IPS-18a (cell line): Measurements from ENCODE around the gene HYCC1.

Experiments used
- H3K27ac ChIP-seq: one replicate; pipeline ENCODE4 v1.5.1; 2013; ENCODE audit warnings: low read length
- H3K27me3 ChIP-seq: one replicate; pipeline ENCODE4 v1.6.1; 2013; ENCODE audit warnings: mild to moderate bottlenecking, low read length; ENCODE audit not compliant: control insufficient read depth, insufficient read depth
- H3K36me3 ChIP-seq: one replicate; pipeline ENCODE4 v1.6.1; 2013; ENCODE audit warnings: low read depth, low read length; ENCODE audit not compliant: control insufficient read depth
- H3K4me1 ChIP-seq: one replicate; pipeline ENCODE4 v1.6.1; 2013; ENCODE audit warnings: low read depth, low read length; ENCODE audit not compliant: control insufficient read depth
- H3K4me3 ChIP-seq: one replicate; pipeline ENCODE4 v1.5.1; 2013; ENCODE audit warnings: low read length
- H3K9ac ChIP-seq: one replicate; pipeline ENCODE4 v1.6.1; 2013; ENCODE audit warnings: mild to moderate bottlenecking, low read length, moderate library complexity
- H3K9me3 ChIP-seq: one replicate; pipeline ENCODE4 v1.6.1; 2013; ENCODE audit warnings: low read depth, low read length; ENCODE audit not compliant: control insufficient read depth

Gene HYCC1

DNA sequence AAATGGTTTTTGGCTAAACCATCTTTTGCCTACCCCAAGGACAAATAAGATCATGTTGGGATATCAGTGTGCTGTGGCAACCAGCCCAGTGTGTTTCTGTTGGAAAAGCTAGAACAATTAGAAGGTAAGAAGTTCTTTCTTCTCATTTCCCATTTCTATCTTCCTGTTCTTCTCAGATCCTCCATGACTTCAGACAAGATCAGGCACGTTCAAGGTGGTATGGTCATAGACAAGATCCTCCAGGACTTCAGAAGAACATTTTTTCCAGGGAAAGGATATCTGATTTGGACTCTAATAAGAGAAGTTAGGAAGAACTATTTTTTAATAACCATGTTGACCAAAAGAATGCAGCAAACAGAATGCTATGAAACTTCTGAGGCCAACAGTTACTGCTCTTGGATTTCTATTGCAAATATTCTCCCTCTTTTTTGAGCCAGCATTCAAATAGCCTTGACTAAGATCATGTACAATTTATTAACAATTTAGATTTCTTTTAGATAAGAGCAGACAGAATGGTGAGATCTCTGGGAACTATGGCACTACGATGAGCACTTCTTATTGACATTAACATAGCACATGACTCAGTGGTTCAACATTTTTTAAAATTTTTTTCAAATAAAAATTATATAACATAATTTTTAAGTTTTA lies 15.9 kb downstream of the HYCC1 start:
- H3K4me1 ChIP-seq: peaks cover 29% of the 10 kb centered on the region
- no peak overlapping the region for H3K9ac ChIP-seq
- no peaks in the 10 kb centered on the region for H3K27me3 ChIP-seq
- no peaks in the 10 kb centered on the region for H3K36me3 ChIP-seq
- H3K9me3 ChIP-seq: no peaks in the 10 kb centered on the region
- no peak overlapping the region for H3K4me3 ChIP-seq
- no peak overlapping the region for H3K27ac ChIP-seq

DNA sequence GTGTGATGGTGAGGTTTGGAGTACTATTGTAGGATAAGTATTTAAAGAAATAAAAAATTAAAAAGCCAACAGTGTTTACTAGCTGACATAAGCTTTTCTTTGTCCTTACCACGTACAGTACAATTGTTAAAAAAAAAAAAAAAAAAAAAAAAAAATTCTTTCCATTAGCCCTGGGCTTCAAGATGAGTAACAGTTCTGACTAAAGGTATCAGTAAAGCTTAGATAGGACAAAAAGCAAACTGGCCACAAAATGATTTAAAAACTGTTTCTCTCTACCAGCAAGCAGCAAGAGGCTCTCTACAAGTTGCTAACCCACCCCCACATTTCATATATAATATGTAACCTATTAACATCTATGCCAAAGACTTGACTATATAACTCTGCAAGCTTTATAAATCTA lies 17.5 kb downstream of the HYCC1 start:
- Histone ChIP-seq H3K36me3 (no peaks in the 10 kb centered on the region), H3K27me3 (no peaks in the 10 kb centered on the region), H3K9me3 (no peaks in the 10 kb centered on the region), H3K27ac (no peak overlapping the region), H3K4me3 (no peak overlapping the region), H3K9ac (no peak overlapping the region), H3K4me1 (peaks cover 28% of the 10 kb centered on the region)

DNA sequence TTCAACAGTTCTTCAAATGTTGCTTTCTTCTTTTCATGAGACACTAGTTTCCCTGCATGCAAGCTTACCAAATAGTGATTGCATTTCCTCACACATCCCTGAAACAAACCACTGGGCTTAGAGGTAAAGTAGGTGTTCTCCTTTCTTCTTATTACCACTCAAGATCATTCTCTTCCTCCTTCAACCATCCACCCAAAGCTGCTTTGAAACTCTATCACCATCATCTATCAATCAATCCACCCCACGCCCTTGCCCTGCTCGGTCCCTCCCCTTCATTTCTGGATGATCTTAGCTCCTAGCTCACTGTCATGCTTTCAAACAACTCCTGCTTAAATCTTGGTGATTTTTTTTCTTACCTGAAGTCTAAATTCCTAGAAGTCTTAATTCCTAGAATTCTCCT lies 18.9 kb downstream of the HYCC1 start:
- H3K36me3 ChIP-seq: no peaks in the 10 kb centered on the region
- no peaks in the 10 kb centered on the region for H3K27me3 ChIP-seq
- H3K4me3 ChIP-seq: no peak overlapping the region
- no peak overlapping the region for H3K27ac ChIP-seq
- no peak overlapping the region for H3K9ac ChIP-seq
- H3K4me1 ChIP-seq: peaks cover 28% of the 10 kb centered on the region
- H3K9me3 ChIP-seq: no peaks in the 10 kb centered on the region

DNA sequence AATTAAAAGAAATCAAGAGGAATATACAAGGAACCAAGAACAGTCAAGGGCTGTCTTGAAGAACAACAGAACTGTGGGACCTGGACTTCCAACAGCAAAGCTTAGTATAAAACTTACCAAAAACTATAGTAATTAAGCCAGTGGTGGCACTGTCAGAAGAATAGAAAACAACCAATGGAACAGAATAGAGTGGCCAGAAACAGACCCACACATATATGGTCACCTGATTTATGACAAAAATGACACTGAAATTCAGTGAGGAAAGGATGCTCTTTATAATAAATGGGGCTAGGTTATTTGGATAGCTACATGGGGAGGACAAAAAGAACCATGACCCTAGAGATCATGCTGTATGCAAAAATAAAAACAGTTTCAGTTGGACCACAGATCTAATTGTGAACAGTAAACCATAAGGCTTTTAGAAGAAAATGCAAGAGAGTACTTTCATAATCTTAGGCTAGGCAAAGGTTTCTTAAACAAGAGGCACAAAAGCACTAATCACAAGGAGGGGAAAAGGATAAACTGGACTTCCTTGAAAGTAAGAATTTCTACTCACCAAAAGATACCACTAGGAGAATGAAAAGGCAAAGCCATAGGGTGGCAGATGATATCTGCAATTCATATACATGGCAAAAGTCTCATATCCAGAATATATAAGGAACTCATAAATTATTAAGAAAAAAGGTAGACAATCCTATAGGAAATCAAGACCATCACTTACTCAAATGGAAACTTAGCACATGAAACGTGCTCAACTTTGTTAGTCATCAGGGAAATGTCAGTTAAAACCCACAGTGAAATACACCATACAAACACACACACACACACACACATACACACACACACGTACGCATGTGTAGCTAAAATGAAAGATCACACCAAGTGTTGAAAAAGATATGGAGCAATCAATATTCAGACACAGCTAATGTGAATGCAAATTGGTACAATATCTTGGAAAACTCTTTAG lies 20.8 kb downstream of the HYCC1 start:
- Histone ChIP-seq H3K4me1 (peaks cover 30% of the 10 kb centered on the region), H3K27me3 (no peaks in the 10 kb centered on the region), H3K9me3 (no peaks in the 10 kb centered on the region), H3K9ac (no peak overlapping the region), H3K4me3 (no peak overlapping the region), H3K36me3 (no peaks in the 10 kb centered on the region), H3K27ac (no peak overlapping the region)

DNA sequence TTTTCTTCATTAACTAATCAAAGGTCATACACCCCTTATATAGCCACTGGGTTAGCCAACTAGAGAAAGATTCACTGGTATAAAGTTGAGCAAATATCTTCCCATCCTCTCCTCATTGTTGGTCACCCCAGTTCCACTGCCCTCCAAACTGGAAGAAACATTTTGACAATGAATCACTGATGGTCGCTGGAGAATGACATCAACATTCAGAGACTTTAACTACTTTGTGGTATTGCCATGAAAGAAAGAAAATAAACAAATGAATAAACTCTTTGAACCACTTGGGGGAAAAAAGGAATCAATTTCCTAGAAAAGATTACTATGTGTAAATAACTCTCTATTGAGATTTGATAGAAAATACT lies 23.4 kb downstream of the HYCC1 start:
- Histone ChIP-seq H3K36me3 (no peaks in the 10 kb centered on the region), H3K9ac (no peak overlapping the region), H3K9me3 (no peaks in the 10 kb centered on the region), H3K4me1 (peaks cover 32% of the 10 kb centered on the region), H3K27ac (no peak overlapping the region), H3K27me3 (no peaks in the 10 kb centered on the region), H3K4me3 (no peak overlapping the region)

DNA sequence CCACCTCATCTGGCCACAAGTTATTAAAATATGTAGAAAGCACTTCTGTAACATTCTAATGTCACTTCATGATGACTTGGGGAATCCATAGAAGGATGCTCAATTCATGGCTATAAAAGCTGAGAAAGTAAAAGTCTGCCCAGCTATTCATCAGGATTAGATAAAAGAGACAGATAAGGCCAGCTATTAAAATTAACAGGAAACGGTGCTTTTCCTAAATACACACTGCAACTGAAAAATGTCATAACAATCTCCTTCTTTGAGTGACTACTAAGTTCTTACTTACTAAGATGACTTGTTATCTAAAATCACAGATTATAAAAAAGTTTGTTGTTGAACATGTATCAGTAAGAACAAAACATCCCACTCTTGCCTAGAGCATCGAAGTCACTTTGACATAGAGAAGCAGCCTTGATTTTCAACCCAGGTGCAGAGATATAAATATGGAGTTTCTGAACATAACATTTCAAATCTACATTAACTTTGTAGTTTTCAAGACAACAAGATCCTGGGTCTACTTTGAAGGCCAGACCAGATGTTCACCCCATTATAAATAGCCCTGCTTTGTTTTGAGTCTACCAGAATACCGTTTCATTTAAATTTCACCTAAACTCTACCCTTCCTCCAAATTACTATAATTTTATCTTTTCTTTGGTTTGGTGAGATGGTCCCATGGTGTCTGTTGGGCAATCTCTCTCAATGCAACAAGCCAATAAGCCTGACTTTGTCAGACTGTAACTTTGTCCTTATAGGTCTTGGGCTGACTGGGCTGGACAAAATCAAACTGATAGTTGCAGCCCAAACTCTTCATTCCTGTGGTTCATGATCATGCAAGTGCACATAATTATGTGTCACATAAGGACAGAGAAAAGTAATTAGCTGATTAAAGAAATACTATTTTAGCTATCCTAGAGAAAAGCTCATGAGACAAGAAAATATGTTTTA lies 24.0 kb downstream of the HYCC1 start:
- no peak overlapping the region for H3K4me3 ChIP-seq
- H3K9ac ChIP-seq: no peak overlapping the region
- H3K27me3 ChIP-seq: no peaks in the 10 kb centered on the region
- H3K9me3 ChIP-seq: no peaks in the 10 kb centered on the region
- no peaks in the 10 kb centered on the region for H3K36me3 ChIP-seq
- H3K4me1 ChIP-seq: peaks cover 32% of the 10 kb centered on the region
- H3K27ac ChIP-seq: no peak overlapping the region

DNA sequence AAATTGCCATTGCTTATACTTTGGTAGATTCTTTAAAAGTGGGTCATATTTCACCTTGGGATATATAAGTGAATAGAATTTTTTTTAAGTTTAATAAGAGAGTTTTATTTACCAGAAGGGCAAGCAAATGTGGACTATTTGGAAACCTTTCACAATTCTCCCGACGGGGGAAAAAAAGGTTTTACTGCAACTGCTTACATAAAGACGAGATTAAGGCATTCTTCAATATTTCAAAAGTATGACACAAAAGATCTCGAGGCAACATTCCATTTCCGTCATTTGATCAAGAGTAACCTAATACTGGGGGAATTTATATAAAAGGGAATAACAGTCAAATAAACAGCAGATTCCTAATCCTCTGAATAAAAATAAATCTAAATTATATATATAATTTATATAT lies 28.5 kb downstream of the HYCC1 start:
- no peaks in the 10 kb centered on the region for H3K36me3 ChIP-seq
- no peak overlapping the region for H3K9ac ChIP-seq
- no peaks in the 10 kb centered on the region for H3K9me3 ChIP-seq

DNA sequence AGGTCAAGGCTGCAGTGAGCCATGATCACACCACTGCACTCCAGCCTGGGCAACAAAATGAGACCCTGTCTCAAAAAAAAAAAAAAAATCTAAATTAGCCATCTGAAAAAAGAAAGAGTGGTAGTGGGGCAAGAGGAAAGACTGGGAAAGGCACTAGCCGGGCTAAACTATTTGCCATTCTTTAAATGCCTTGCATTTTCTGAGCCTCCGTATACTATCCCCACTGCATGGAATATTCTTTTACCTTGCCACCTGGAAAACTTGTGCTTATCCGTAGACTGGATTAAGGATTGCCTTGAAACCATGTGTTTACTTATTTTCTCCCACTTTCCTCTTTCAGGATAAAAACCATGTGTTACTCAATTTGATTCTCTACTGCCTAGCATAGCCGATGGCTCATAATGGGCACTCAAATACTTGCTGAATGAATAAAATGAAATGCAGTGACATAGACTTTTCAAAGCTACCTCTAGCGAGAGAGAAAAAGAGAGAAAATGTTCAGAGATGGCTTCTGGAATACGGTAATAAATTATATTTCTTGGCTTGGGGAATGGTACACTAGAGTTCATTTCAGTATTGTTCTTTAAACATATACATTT lies 30.6 kb downstream of the HYCC1 start:
- Histone ChIP-seq H3K9me3 (no peaks in the 10 kb centered on the region), H3K36me3 (no peaks in the 10 kb centered on the region), H3K4me1 (peaks cover 8% of the 10 kb centered on the region), H3K27ac (no peak overlapping the region), H3K27me3 (no peaks in the 10 kb centered on the region), H3K9ac (no peak overlapping the region), H3K4me3 (no peak overlapping the region)

More for the DNA sequence above, 28.5 kb downstream of the HYCC1 start:
- Histone ChIP-seq H3K4me1 (peaks cover 25% of the 10 kb centered on the region), H3K27ac (no peak overlapping the region), H3K27me3 (no peaks in the 10 kb centered on the region), H3K4me3 (no peak overlapping the region)

DNA sequence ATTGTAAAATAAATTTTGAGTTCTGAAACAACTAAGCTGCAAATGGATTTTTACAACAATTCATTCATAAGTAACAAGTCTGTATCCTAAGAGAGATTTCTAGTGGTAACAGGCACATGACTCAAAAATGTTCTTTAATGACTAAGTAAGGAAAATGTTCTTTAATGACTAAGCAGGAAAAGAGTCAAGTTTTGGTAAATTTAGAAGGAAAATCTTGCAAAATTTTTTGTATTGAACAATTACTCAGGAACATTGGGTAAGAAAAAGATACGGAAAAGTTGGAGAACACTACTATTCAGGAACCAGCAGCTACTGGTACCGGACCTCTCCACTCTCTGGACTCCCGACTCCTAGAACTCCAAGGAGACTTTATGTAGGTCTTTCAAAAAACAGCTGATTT lies 33.5 kb downstream of the HYCC1 start:
- H3K4me1 ChIP-seq: no peaks in the 10 kb centered on the region
- no peaks in the 10 kb centered on the region for H3K27me3 ChIP-seq
- H3K9me3 ChIP-seq: no peaks in the 10 kb centered on the region
- H3K4me3 ChIP-seq: no peak overlapping the region
- peaks cover 3% of the 10 kb centered on the region for H3K36me3 ChIP-seq
- H3K27ac ChIP-seq: no peak overlapping the region
- no peak overlapping the region for H3K9ac ChIP-seq

DNA sequence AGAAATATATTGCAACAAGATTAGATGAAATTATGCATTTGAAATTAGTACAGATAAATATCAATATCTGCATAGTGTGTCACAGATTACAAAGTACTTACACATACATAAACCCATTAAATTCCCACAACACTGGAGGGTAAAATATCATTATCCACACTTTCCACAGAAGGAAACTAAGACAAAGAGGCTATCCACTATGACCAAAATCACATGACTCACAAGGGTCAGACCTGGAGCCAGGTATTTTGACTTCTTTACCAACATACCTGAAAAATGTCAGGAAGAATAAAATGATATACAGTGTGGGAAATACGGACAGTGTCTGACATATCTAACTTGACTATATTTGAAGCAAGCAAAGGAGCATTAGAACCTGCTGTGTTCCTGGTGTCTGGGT lies 34.1 kb downstream of the HYCC1 start:
- H3K27me3 ChIP-seq: no peaks in the 10 kb centered on the region
- H3K27ac ChIP-seq: no peak overlapping the region
- no peak overlapping the region for H3K9ac ChIP-seq
- H3K4me1 ChIP-seq: no peaks in the 10 kb centered on the region
- H3K4me3 ChIP-seq: no peak overlapping the region
- H3K36me3 ChIP-seq: peaks cover 3% of the 10 kb centered on the region
- H3K9me3 ChIP-seq: no peaks in the 10 kb centered on the region

DNA sequence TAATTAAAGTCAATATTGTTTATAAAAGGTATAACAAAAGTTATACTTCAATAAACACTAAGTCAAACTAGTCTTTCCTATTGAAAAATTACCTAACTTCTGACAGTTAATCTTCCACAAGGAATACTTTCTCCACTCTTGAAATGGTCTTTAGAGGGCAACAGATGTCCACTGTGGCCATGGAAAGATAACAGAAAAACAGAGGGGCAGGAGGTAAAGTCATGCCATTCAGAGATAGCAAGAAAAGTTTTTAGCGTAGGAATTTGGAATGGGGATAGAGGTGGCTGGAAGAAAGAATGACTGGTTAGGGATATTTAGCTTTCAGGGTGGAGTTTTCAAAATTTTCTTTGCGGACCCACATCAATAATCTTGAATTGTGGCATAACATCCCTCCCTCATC lies 34.7 kb downstream of the HYCC1 start:
- Histone ChIP-seq H3K36me3 (peaks cover 7% of the 10 kb centered on the region), H3K27me3 (no peaks in the 10 kb centered on the region), H3K4me1 (peaks cover 3% of the 10 kb centered on the region), H3K27ac (no peak overlapping the region), H3K4me3 (no peak overlapping the region), H3K9ac (no peak overlapping the region), H3K9me3 (no peaks in the 10 kb centered on the region)
